ENCODE results near the gene LRMDA.

LRMDA gene

GRCh38 chr10:75662715-75663114, 231.3 kb downstream of the LRMDA start:
- no peak for DNase-seq (ENCODE audit: low read depth, low spot score)

- no peak for DNase-seq (ENCODE audit: low read depth, low spot score)
Measured at GRCh38 chr10:75663947-75664664, 232.7 kb downstream of the LRMDA start.

GRCh38 chr10:75664968-75665367, 233.5 kb downstream of the LRMDA start:
- no peak for DNase-seq (ENCODE audit: low read depth, low spot score)

GRCh38 chr10:75665707-75666106, 234.3 kb downstream of the LRMDA start:
- no peak for DNase-seq (ENCODE audit: low read depth, low spot score)

GRCh38 chr10:75672111-75672671, 240.8 kb downstream of the LRMDA start:
- DNase-seq (ENCODE audit: low read depth, low spot score): no peak

- DNase-seq (ENCODE audit: low read depth, low spot score): no peak
Measured at GRCh38 chr10:75672842-75673241, 241.4 kb downstream of the LRMDA start.

GRCh38 chr10:75677541-75677940, 246.1 kb downstream of the LRMDA start:
- no peak for DNase-seq (ENCODE audit: low read depth, low spot score)

GRCh38 chr10:75678527-75678926, 247.1 kb downstream of the LRMDA start:
- no peak for DNase-seq (ENCODE audit: low read depth, low spot score)

GRCh38 chr10:75679536-75679935, 248.1 kb downstream of the LRMDA start:
- DNase-seq (ENCODE audit: low read depth, low spot score): no peak

- DNase-seq (ENCODE audit: low read depth, low spot score): no peak
Measured at GRCh38 chr10:75681334-75681733, 249.9 kb downstream of the LRMDA start.

- DNase-seq (ENCODE audit: low read depth, low spot score): no peak
Measured at GRCh38 chr10:75682649-75683557, 251.5 kb downstream of the LRMDA start.

- DNase-seq (ENCODE audit: low read depth, low spot score): no peak
Measured at GRCh38 chr10:75685187-75685586, 253.8 kb downstream of the LRMDA start.

GRCh38 chr10:75688506-75689300, 257.3 kb downstream of the LRMDA start:
- no peak for DNase-seq (ENCODE audit: low read depth, low spot score)

GRCh38 chr10:75693489-75693888, 262.1 kb downstream of the LRMDA start:
- no peak for DNase-seq (ENCODE audit: low read depth, low spot score)

GRCh38 chr10:75694269-75694668, 262.8 kb downstream of the LRMDA start:
- no peak for DNase-seq (ENCODE audit: low read depth, low spot score)

- no peak for DNase-seq (ENCODE audit: low read depth, low spot score)
Measured at GRCh38 chr10:75694790-75695189, 263.4 kb downstream of the LRMDA start.

GRCh38 chr10:75695994-75696393, 264.6 kb downstream of the LRMDA start:
- no peak for DNase-seq (ENCODE audit: low read depth, low spot score)

GRCh38 chr10:75696536-75696935, 265.1 kb downstream of the LRMDA start:
- DNase-seq (ENCODE audit: low read depth, low spot score): no peak

GRCh38 chr10:75703191-75703854, 271.9 kb downstream of the LRMDA start:
- DNase-seq (ENCODE audit: low read depth, low spot score): no peak

- no peak for DNase-seq (ENCODE audit: low read depth, low spot score)
Measured at GRCh38 chr10:75705426-75705825, 274.0 kb downstream of the LRMDA start.

Data from brain pericyte (primary cell).